ENCODE results near the gene HOXD13. TPM values are rescaled to one million over a fixed set of nuclear protein-coding genes. Genes with fewer than 3 reads are reported as not detected.

The HOXD13 gene
- polyA plus RNA-seq, 1 experiment: not detected

DNA sequence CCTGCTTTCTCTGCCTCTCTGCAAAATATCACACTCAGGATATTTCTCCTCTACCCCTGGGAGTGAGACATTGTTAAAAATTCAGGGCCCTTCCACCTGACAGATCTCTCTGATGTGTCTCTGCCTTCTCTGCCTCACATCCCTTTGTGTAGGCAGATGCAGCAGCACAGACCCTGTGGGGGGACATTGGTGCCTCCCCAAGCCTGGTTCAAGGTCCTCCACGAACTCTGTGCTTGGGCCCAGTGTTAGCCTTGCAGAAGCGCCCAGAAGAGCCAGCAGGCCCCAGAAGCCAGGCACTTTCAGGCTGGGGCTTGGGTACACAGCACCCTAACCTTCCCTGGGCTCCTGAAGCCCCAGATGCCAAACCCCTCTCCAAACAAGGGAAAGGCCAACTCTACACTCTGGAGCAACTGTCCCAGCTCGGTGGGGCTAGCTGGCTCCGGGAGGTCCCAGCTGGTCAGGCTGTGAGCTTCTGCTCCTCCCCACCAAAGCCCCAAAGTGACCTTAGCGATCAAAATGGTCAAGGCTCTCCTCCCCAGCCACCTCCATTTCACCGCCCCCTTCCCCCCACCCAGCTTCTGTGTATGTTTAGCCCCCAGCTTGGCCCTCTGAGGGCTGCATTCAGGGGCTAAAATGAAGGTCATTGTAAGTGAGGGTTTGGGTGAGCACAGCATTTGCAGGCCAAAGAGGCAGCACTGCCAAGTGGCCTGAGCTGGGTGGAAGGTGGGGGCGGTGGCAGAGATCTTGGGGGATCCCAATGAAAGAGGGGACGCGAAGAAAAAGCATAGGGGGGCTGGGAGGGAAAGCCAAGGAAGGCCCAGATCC, 32.6 kb downstream of the HOXD13 start:
- no peak overlapping the region for H3K27ac ChIP-seq (ENCODE audit: low read depth, low read length)
- DNase-seq (ENCODE audit: low read depth, low spot score): no peak
- no peak for TF ChIP-seq CTCF (IDR thresholded peaks at IDR 0.05; ENCODE audit: low read depth, low read length)
- peaks cover 10% of the 10 kb centered on the region for H3K9me3 ChIP-seq (ENCODE audit: control insufficient read depth, insufficient read depth, low read length)
- ChIA-PET POLR2A (interaction anchor here (0.7 kb wide), 1 partner anchor 327 kb away, joined by 10 read pairs; no protein-coding TSS in a partner anchor), CTCF (interaction anchor here (0.6 to 6.3 kb wide), 6 partner anchors 330 to 1023 kb away, joined by 8 to 184 read pairs (median 63); no protein-coding TSS in a partner anchor)
- H3K4me3 ChIP-seq (ENCODE audit: low read depth, low read length): no peak overlapping the region
- H3K27me3 ChIP-seq (ENCODE audit: control insufficient read depth, insufficient read depth, low read length): peaks cover 86% of the 10 kb centered on the region

DNA sequence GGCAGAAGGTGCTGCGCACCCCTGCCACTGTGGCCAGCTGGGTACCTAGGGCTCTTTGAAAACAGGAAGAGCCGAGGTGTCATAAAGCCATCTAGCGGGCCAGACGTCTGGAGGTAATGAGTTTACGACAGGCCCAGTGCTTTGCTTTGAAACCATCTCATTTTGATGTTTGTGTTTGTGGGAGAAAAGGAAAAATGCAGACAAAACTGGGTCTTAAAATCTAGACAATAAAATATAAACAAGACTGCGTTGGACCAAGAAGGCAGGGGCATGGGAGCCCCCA, 33.2 kb downstream of the HOXD13 start:
- DNase-seq (ENCODE audit: low read depth, low spot score): no peak
- H3K9me3 ChIP-seq (ENCODE audit: control insufficient read depth, insufficient read depth, low read length): peaks cover 10% of the 10 kb centered on the region; the same call in 1 of the 2 replicates
- TF ChIP-seq CTCF (IDR thresholded peaks at IDR 0.05; ENCODE audit: low read depth, low read length): no peak
- H3K4me3 ChIP-seq (ENCODE audit: low read depth, low read length): no peak overlapping the region
- H3K27me3 ChIP-seq (ENCODE audit: control insufficient read depth, insufficient read depth, low read length): peaks cover 84% of the 10 kb centered on the region
- POLR2A ChIA-PET: interaction anchor here (0.7 kb wide), 1 partner anchor 326 kb away, joined by 10 read pairs; no protein-coding TSS in a partner anchor
- no peak overlapping the region for H3K27ac ChIP-seq (ENCODE audit: low read depth, low read length)
- CTCF ChIA-PET: interaction anchor here (0.6 to 6.3 kb wide), 6 partner anchors 329 to 1023 kb away, joined by 8 to 184 read pairs (median 63); no protein-coding TSS in a partner anchor

DNA sequence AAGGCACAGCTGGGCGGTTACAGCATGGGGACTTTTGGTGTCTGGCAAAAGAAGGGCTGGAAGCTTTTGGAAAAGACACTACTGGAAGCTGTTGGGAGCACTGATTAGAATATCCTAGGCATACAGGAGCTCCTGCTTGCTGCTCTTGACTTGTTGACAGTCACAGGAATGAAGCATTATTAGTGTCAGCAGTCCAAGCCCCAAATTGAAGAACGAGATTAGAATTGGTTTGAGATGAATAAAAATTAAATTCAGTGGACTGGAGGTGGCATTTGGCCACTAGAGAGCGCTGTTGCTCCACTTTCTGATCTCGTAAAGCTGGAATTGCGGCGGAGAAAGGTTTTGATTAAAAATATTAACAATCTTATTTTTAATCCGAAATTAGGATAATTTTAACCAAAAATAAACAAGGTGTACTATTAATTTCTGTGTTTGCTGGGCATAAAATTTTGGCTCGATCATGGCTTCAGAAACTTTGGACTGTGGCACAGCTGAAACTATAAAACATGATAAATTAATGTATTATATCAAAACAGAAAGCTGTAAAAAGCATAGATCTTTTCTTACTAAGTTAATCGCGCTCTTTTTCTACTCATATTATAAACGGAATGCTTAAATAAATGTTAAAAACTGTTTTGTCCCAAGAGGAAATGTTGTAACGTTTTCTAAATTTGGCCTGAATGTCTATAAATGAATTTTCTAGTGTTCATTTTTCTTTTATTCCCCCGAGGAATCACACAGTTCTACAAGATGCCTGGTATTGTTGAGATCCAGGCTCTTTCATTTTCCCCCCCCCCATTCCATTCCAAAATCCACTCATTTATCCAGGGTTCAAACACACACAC, 34.6 kb downstream of the HOXD13 start:
- ChIA-PET POLR2A (interaction anchor here (0.7 to 0.8 kb wide), 2 partner anchors 511 to 1022 kb away, joined by 5 read pairs; no protein-coding TSS in a partner anchor), CTCF (interaction anchor here (0.6 to 6.3 kb wide), 57 partner anchors 11 to 1036 kb away, joined by 3 to 184 read pairs (median 4); partner anchors contain the start of genes HOXD10 and MTX2)
- Histone ChIP-seq H3K4me3 (ENCODE audit: low read depth, low read length) (no peak overlapping the region), H3K27me3 (ENCODE audit: control insufficient read depth, insufficient read depth, low read length) (peaks cover 84% of the 10 kb centered on the region), H3K27ac (ENCODE audit: low read depth, low read length) (no peak overlapping the region), H3K9me3 (ENCODE audit: control insufficient read depth, insufficient read depth, low read length) (peaks cover 4% of the 10 kb centered on the region; the same call in 1 of the 2 replicates)
- TF ChIP-seq CTCF (IDR thresholded peaks at IDR 0.05; ENCODE audit: low read depth, low read length): peak; percentile 83
- DNase-seq (ENCODE audit: low read depth, low spot score): peak; percentile 29

GRCh38 chr2:176127774-176128072, 35.2 kb downstream of the HOXD13 start:
- no peak for DNase-seq (ENCODE audit: low read depth, low spot score)
- H3K27ac ChIP-seq (ENCODE audit: low read depth, low read length): no peak overlapping the region
- POLR2A ChIA-PET: no interaction called here
- CTCF ChIA-PET: interaction anchor here (0.6 to 6.3 kb wide), 33 partner anchors 11 to 1036 kb away, joined by 3 to 184 read pairs (median 7); partner anchors contain the start of gene MTX2
- peaks cover 4% of the 10 kb centered on the region; the same call in 1 of the 2 replicates for H3K9me3 ChIP-seq (ENCODE audit: control insufficient read depth, insufficient read depth, low read length)
- no peak overlapping the region for H3K4me3 ChIP-seq (ENCODE audit: low read depth, low read length)
- TF ChIP-seq CTCF (IDR thresholded peaks at IDR 0.05; ENCODE audit: low read depth, low read length): no peak
- peaks cover 85% of the 10 kb centered on the region for H3K27me3 ChIP-seq (ENCODE audit: control insufficient read depth, insufficient read depth, low read length)

All from AG04450 (cell line).